H9 (cell line): ENCODE data around the gene GLRX. TPM values are rescaled to one million over a fixed set of nuclear protein-coding genes. Genes with fewer than 3 reads are reported as not detected.

Source experiments
- DNase-seq: peaks from one replicate; pipeline ENCODE4 v3.0.0-alpha.2; 2017
- H2AFZ ChIP-seq: one replicate; pipeline ENCODE4 v1.6.1; 2013; ENCODE audit warnings: mild to moderate bottlenecking, low read length, control low read depth, moderate library complexity
- H2AK5ac ChIP-seq: 2 replicates; pipeline ENCODE4 v1.6.1; 2013; ENCODE audit warnings: low read length, control low read depth, mixed read lengths; ENCODE audit not compliant: insufficient read length
- H2BK120ac ChIP-seq: one replicate; pipeline ENCODE4 v1.6.1; 2013; ENCODE audit warnings: low read depth, mild to moderate bottlenecking, low read length, control low read depth, inconsistent platforms; ENCODE audit not compliant: poor library complexity, severe bottlenecking
- H2BK12ac ChIP-seq: 2 replicates; pipeline ENCODE4 v1.6.1; 2013; ENCODE audit warnings: low read length, control low read depth, mixed read lengths, low read depth; ENCODE audit not compliant: insufficient read length
- H2BK15ac ChIP-seq: 2 replicates; pipeline ENCODE4 v1.6.1; 2013; ENCODE audit warnings: low read depth, low read length, control low read depth
- H2BK20ac ChIP-seq: one replicate; pipeline ENCODE4 v1.6.1; 2013; ENCODE audit warnings: low read depth, mild to moderate bottlenecking, low read length, control low read depth, inconsistent platforms; ENCODE audit not compliant: poor library complexity, severe bottlenecking
- H2BK5ac ChIP-seq: 2 replicates; pipeline ENCODE4 v1.6.1; 2013; ENCODE audit warnings: low read length, control low read depth, mixed read lengths; ENCODE audit not compliant: insufficient read length
- H3K14ac ChIP-seq: 2 replicates; pipeline ENCODE4 v1.6.1; 2013; ENCODE audit warnings: low read length, control low read depth; ENCODE audit not compliant: insufficient read depth
- H3K18ac ChIP-seq: 2 replicates; pipeline ENCODE4 v1.6.1; 2013; ENCODE audit warnings: low read depth, mild to moderate bottlenecking, mixed read lengths, low read length, control low read depth; ENCODE audit not compliant: insufficient read length
- H3K23ac ChIP-seq: 2 replicates; pipeline ENCODE4 v1.6.1; 2013; ENCODE audit warnings: low read length, control low read depth, mixed read lengths, low read depth; ENCODE audit not compliant: insufficient read length
- H3K23me2 ChIP-seq: 2 replicates; pipeline ENCODE4 v1.6.1; 2013; ENCODE audit warnings: low read depth, mild to moderate bottlenecking, mixed read lengths, low read length, control low read depth; ENCODE audit not compliant: insufficient read length, poor library complexity, severe bottlenecking
- H3K27ac ChIP-seq: 2 replicates; pipeline ENCODE4 v1.5.1; 2013; ENCODE audit warnings: low read length, control low read depth, mixed read lengths, low read depth; ENCODE audit not compliant: insufficient read length
- H3K27me3 ChIP-seq: 2 replicates; pipeline ENCODE4 v1.6.1; 2013; ENCODE audit warnings: low read length, control low read depth, inconsistent platforms; ENCODE audit not compliant: insufficient read depth
- H3K4ac ChIP-seq: 2 replicates; pipeline ENCODE4 v1.6.1; 2013; ENCODE audit warnings: low read depth, mild to moderate bottlenecking, control low read depth, inconsistent platforms, low read length, moderate library complexity
- H3K4me1 ChIP-seq: 2 replicates; pipeline ENCODE4 v1.6.1; 2013; ENCODE audit warnings: low read length, control low read depth, inconsistent platforms; ENCODE audit not compliant: insufficient read depth
- H3K4me2 ChIP-seq: 2 replicates; pipeline ENCODE4 v1.6.1; 2013; ENCODE audit warnings: low read length, control low read depth, mixed read lengths; ENCODE audit not compliant: insufficient read length, insufficient read depth
- H3K56ac ChIP-seq: 2 replicates; pipeline ENCODE4 v1.6.1; 2013; ENCODE audit warnings: low read depth, mild to moderate bottlenecking, mixed read lengths, low read length, control low read depth; ENCODE audit not compliant: insufficient read length
- H3K79me1 ChIP-seq: 2 replicates; pipeline ENCODE4 v1.6.1; 2013; ENCODE audit warnings: low read depth, mild to moderate bottlenecking, moderate library complexity, low read length, control low read depth, inconsistent platforms; ENCODE audit not compliant: insufficient read depth, poor library complexity, severe bottlenecking
- H3K79me2 ChIP-seq: 2 replicates; pipeline ENCODE4 v1.6.1; 2013; ENCODE audit warnings: low read length, control low read depth, inconsistent platforms; ENCODE audit not compliant: insufficient read depth
- H3K9ac ChIP-seq: 2 replicates; pipeline ENCODE4 v1.6.1; 2013; ENCODE audit warnings: low read length, control low read depth, mixed read lengths; ENCODE audit not compliant: insufficient read length; ENCODE audit errors: extremely low read depth
- H3K9me3 ChIP-seq: one replicate; pipeline ENCODE4 v1.6.1; 2013; ENCODE audit warnings: low read depth, low read length, inconsistent platforms; ENCODE audit not compliant: control insufficient read depth
- H3T11ph ChIP-seq: one replicate; pipeline ENCODE4 v1.6.1; 2013; ENCODE audit warnings: mild to moderate bottlenecking, low read length, control low read depth, inconsistent platforms
- H4K20me1 ChIP-seq: one replicate; pipeline ENCODE4 v1.6.1; 2013; ENCODE audit not compliant: control insufficient read depth, insufficient read length, insufficient read depth
- H4K5ac ChIP-seq: 2 replicates; pipeline ENCODE4 v1.6.1; 2013; ENCODE audit warnings: low read depth, mild to moderate bottlenecking, mixed read lengths, low read length, control low read depth; ENCODE audit not compliant: insufficient read length
- H4K8ac ChIP-seq: replicated peaks from 2 replicates; pipeline ENCODE4 v1.6.1; 2013; ENCODE audit warnings: low read length, control low read depth, mixed read lengths, low read depth; ENCODE audit not compliant: insufficient read length
- H4K91ac ChIP-seq: 2 replicates; pipeline ENCODE4 v1.6.1; 2013; ENCODE audit warnings: low read depth, mild to moderate bottlenecking, moderate library complexity, mixed read lengths, low read length, control low read depth; ENCODE audit not compliant: insufficient read length
- H3K27ac Mint-ChIP-seq, 3 experiments: 2 replicates in 2 of 3; 3 replicates in 1 of 3; pipeline ENCODE4 v1.8.0; 2020 to 2021; ENCODE audit warnings: mixed read lengths in 3 of 3, mild to moderate bottlenecking in 1 of 3, moderate library complexity in 1 of 3
- H3K27me3 Mint-ChIP-seq: 2 replicates; pipeline ENCODE4 v1.8.0; 2021; ENCODE audit warnings: low read depth, mild to moderate bottlenecking, moderate library complexity, mixed read lengths
- H3K36me3 Mint-ChIP-seq, 3 experiments: 2 replicates in 2 of 3; 3 replicates in 1 of 3; pipeline ENCODE4 v1.8.0; 2020 to 2021; ENCODE audit warnings: low read depth in 3 of 3, mixed read lengths in 3 of 3; ENCODE audit not compliant: insufficient read depth in 1 of 3
- H3K4me1 Mint-ChIP-seq, 2 experiments: 2 replicates each; pipeline ENCODE4 v1.8.0; 2020; ENCODE audit warnings: mixed read lengths in 2 of 2
- H3K4me3 Mint-ChIP-seq, 2 experiments: 2 replicates in 1 of 2; 3 replicates in 1 of 2; pipeline ENCODE4 v1.8.0; 2020 to 2021; ENCODE audit warnings: mild to moderate bottlenecking in 2 of 2, mixed read lengths in 2 of 2, moderate library complexity in 1 of 2
- H3K9me3 Mint-ChIP-seq, 2 experiments: 2 replicates in 1 of 2; 3 replicates in 1 of 2; pipeline ENCODE4 v1.8.0; 2020; ENCODE audit warnings: mild to moderate bottlenecking in 2 of 2, mixed read lengths in 2 of 2, moderate library complexity in 1 of 2
- WGBS: extraction: QIAGEN DNeasy Blood & Tissue Kit; methylation state at CpG from one replicate; pipeline ENCODE4 v1.1.7; 2013; ENCODE audit warnings: missing lambda C conversion rate, low lambda C conversion rate, mixed read lengths; ENCODE audit not compliant: insufficient read length; ENCODE audit errors: extremely low coverage; 5-methylcytosine and 5-hydroxymethylcytosine counted together
- total RNA-seq: library from RNA; stranded (reverse); gene quantifications from 2 replicates; pipeline ENCODE4 v1.2.1, GENCODE V29; 2021
- TF ChIP-seq, protein P1 (sequence below): fragments of 200-600 bp; sonication (generic); conservative IDR thresholded peaks from 3 replicates; pipeline ENCODE4 v1.8.0; 2021; ENCODE audit warnings: antibody characterized with exemption, mild to moderate bottlenecking

Gene GLRX
- total RNA-seq, 1 experiment from 2014 or later: 13.8 TPM

DNA sequence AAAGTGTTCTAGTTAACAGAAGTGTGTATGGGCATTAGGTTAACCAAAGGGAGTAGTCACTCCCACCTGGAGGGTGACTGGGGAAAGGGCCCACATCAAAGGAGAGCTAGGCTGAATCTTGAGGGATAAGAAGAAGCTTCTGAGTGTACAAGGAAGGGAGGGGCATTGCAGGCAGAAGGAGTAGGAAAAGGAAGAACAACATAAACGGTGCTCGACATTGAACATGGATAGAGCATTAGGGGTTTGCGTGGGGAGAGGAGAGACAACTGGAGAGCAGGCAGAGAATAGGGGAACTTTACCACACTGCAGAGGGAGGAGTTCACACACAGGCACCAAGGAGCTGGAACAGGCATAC, 5.3 kb upstream of the GLRX start:
- no CpG with 5 or more reads among the region's 3 CpGs for WGBS
- Histone ChIP-seq H4K91ac (no peak overlapping the region), H3T11ph (no peak overlapping the region), H2AK5ac (no peak overlapping the region), H4K8ac (no peak overlapping the region), H3K14ac (no peak overlapping the region), H2BK120ac (no peak overlapping the region), H4K5ac (no peak overlapping the region), H3K27me3 (no peaks in the 10 kb centered on the region), H3K4me2 (no peak overlapping the region), H3K79me2 (no peaks in the 10 kb centered on the region), H2AFZ (no peak overlapping the region), H3K23me2 (peaks cover 2% of the 10 kb centered on the region), H3K23ac (no peak overlapping the region), H3K9me3 (no peaks in the 10 kb centered on the region), H3K79me1 (no peaks in the 10 kb centered on the region), H3K4ac (no peak overlapping the region), H3K9ac (no peak overlapping the region), H3K56ac (no peak overlapping the region), H2BK12ac (no peak overlapping the region), H2BK15ac (no peak overlapping the region), H3K27ac (no peak overlapping the region), H2BK20ac (no peak overlapping the region), H3K18ac (no peak overlapping the region), H4K20me1 (no peaks in the 10 kb centered on the region), H3K4me1 (peaks cover 4% of the 10 kb centered on the region; the same call in 1 of the 2 replicates), H2BK5ac (no peak overlapping the region)
- H3K36me3 Mint-ChIP-seq: no peaks in the 10 kb centered on the region
- H3K4me1 Mint-ChIP-seq: peaks cover 15% of the 10 kb centered on the region in 2 experiments
- TF ChIP-seq, protein P1, sequence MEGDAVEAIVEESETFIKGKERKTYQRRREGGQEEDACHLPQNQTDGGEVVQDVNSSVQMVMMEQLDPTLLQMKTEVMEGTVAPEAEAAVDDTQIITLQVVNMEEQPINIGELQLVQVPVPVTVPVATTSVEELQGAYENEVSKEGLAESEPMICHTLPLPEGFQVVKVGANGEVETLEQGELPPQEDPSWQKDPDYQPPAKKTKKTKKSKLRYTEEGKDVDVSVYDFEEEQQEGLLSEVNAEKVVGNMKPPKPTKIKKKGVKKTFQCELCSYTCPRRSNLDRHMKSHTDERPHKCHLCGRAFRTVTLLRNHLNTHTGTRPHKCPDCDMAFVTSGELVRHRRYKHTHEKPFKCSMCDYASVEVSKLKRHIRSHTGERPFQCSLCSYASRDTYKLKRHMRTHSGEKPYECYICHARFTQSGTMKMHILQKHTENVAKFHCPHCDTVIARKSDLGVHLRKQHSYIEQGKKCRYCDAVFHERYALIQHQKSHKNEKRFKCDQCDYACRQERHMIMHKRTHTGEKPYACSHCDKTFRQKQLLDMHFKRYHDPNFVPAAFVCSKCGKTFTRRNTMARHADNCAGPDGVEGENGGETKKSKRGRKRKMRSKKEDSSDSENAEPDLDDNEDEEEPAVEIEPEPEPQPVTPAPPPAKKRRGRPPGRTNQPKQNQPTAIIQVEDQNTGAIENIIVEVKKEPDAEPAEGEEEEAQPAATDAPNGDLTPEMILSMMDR: no peak
- peaks cover 17% of the 10 kb centered on the region for H3K27me3 Mint-ChIP-seq
- no peak for DNase-seq
- no peak overlapping the region for H3K27ac Mint-ChIP-seq
- no peak overlapping the region for H3K4me3 Mint-ChIP-seq
- H3K9me3 Mint-ChIP-seq: no peaks in the 10 kb centered on the region
